Inflammatory macrophage (primary cell): ENCODE results near the gene BCOR.
A peak's percentile ranks its signal among the peaks of the same experiment; 100 is the strongest.

ENCODE experiments used
- DNase-seq, 2 donors: peaks; one replicate each; pipeline ENCODE4 v3.0.0-alpha.2; 2020 to 2022

Gene BCOR

DNA sequence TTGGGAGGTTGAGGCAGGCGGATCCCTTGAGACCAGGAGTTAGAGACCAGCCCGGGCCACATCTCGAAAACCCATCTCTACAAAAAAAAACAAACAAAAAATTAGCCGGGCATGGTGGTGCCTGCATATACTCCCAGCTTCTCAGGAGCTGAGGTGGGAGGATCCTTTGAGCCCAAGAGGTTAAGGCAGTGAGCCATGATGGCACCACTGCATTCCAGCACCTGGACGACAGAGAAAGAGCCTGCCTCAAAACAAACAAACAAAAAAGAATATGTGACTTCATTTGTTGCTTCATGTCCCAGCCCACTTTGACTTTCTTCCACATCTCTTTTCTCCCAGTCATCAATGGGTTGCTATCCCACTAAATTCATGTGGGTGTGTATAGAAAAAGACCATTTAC, 79.7 kb downstream of the BCOR start:
- no peak for DNase-seq

DNA sequence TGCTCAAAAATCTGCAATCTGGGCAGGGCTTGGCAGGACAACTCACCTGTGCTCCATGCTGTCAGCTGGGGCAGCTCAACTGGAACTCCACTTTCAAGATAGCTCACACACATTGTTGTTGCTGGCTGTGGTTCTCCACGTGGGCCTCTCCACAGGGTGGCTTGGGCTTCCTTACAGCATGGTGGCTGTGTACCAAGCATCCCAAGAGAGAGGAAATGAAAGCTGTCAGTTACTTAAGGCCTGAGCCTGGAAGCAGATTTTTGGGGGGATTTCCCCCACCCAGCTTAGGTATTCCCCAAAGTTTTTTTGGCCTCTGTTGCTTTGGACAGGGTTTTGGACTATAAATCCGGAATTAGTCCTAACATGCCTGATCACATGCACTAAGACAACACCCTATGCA, 81.0 kb downstream of the BCOR start:
- DNase-seq: no peak

DNA sequence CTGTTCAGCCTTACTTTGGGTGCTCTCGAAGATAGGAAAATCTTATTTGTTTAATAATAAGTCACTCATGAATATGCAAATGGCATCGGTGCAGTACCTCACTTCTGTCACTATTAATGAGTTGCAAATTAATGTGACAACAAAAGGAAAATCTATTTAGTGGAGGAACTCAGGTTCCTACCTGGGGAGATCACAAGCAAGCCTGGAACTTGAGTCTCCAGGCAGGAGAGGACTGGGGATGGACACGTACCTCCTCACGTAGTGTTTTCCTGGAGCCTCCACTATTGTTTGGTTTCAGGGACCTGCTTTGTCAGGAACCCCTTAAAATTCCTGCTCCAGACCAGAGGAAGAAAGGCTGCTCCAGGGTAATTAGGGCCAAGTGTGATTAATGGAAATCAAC, 82.1 kb downstream of the BCOR start:
- no peak for DNase-seq

DNA sequence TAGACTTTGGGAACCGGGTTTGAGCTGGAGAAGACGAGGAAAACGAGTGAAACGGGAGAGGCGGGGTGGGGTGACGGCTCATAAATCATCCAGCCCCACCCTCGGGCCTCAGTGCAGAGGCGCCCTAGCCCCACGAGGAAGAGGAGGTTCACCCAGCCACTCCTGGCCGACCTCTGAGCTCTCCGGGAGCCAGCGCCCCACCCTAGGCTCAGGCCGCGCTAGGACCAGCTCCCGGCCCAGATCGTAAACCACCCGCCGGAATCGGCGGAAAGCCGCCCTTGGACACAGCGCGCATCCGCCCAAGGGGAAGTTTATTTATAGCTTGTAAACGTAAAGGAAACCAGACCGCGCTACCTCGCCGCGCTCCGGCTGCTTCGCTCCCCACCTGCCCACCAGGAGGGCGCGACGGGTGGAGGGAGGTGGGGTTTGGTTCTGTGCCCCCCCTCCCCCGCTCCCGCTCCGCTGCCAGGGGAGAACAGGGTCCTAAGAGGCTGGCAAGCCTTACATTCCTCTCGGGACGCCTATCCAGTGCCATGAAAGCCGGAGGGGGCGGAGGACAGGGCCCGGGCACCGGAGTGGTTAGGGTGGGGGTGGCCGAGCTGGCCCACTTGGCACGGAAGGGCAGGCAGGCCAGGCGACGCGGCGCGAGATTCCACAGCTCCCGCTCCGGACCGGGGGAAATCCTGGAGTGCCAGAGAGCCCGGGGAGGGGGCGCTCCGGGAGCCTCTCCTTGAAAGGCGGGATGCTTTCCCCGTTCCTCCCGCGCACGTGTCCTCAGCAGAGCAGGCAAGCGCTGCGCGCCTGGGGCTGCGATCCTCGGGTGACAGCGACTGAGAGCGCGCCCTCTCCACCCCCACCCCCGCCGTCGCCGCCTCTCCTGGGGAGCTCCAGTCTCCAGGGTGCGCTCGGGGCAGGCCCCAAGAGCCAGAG, 84.2 kb downstream of the BCOR start:
- peak; percentile 32 to 34 for DNase-seq

DNA sequence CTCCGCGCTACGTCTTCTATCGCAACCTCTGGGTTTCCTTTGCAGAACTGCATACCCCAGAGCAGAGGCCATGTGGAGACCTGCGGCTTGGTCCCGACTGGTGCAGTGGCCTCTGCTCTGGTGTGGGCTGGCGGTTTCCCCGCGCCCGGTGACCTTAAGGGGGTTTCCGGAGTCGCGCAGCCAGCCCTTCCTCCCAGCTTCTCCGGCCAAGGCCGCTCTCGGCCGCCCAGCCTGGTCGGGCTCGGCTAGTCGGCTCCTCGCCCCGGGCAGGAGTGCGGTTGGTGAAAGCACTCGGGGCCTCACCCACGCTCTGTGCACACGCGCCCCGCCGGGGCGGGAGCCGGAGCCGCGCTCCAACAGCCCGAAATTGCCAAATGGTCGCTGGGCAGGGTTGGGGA, 84.9 kb downstream of the BCOR start:
- DNase-seq: peak; percentile 34 to 67

DNA sequence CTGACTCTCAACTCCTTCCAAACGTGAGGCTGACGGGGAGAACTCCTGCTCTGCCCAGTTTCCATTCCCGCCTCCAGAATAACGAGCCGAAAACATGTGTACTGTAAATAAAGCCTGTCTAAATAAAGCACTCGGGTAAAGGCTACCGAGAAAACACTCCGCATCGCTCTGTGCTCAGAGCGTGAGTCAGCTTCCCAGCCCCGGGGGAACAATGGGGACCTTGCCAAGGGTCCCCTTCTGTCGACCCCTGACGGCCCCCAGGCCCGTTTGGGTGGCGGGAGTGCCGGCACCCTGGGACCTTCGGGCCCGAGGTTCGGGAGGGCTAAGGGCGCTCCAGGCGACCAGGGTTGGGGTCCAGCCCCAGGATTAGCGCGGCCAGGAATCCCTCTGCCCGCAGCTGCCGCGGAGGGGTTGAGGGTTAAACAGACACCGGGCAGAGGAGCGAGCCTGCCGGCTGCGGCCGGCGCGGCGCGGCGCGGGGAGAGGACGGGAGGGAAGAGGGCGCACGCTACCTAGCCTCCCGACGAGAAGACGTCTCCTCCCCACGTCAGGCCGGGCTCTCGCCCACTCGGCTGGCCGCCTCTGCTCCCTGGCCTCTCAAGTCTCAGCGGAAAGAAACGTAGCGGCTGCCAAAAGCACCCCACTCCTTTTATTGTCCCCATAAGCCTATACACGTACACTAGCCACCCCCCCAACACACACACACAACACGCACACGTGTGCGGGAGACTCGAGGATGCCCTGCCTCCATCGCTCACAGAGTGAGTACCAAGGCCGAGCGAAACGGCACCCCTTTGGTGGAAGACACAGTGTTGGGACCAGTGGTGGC, 85.5 kb downstream of the BCOR start:
- DNase-seq: peak in 1 of 2 donors; percentile 26

DNA sequence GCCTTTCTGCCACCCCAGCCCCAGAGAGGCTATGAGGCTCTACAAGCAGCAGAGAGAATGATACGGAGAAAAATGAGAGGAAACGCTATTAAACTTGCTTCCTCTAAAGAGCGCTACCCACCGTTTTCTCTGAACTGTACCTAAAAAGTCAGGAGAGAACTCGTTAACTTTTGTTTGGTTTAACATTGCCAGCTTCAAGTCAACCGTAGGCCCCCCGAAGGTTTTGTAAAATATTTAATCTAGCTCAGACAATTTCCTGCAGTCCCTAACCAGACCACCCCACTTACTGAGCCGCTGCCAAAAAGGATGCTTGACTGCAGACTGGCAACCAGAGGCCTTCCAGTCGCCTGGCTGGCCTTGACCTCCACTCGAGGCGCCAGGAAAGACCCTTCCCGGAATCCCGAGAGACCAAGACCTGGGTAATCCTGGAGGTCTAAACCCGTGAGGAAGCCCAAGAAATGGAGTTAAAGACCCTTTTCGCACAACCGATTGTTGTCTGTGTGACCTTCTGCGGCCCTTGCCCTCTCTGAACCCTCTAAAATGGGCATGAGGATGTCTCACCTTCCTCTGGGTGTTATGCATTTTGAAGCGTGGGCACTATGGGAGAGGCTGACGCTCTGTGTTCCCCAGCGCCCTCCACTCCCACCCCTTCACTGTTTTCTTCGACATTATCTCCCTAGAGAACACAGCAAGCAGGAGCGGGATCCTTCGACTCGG, 86.3 kb downstream of the BCOR start:
- DNase-seq: no peak

DNA sequence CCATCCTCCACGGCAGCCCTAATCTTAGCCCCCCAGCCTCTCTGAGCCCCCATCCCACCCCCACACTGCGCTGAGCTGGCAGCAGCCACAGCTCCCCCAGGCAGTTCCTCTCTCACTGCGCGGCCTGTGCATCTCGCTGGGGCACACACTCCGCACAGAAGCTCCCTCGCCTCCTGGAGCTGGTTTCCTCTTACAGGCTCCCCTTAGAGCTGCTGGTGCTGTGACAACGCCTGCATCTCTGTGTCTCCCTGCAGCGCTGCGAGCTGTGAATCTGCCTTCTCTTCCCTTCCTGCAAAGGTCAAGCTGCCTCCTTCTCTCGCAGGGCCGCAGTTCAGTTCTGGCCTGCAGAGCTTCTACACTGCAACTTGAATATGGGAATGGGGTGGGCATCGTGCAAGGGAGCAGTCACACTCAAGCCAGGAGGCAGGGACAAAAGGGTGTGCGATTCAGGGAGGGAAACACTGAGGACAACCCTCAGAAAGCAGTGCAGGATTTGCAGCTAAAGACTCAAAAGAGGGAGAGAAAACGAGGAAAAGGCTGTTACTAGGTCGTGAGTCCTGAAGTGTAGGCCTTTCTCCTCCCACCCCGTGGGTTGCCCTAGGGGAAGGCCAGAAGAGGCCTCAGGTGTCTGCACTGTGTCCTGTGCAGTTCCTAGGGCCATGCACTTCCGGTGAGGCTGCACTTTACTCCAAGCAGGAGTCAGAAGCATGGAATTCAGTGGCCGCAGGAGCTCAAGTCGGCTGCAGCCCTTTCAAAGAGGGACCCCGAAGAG, 87.0 kb downstream of the BCOR start:
- peak; percentile 34 to 55 for DNase-seq

DNA sequence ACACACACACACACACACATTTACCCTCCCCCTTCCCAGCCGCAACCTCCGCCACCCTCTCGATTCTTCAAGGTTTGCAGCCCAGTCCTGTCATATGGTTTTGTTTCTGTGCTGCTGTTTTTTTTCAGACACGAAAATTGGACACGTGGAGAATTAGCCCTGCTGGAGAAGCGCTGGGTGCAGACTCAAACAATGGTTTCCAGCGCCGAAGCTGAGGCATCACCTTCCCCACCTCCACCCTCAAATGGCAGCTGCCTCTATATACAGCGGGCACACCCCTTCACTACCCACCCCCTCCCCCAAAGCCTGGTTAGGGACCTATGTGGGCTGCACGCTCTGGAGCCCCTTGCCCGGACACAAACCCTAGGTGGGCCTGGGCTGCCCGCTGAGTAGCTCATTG, 87.9 kb downstream of the BCOR start:
- DNase-seq: no peak

DNA sequence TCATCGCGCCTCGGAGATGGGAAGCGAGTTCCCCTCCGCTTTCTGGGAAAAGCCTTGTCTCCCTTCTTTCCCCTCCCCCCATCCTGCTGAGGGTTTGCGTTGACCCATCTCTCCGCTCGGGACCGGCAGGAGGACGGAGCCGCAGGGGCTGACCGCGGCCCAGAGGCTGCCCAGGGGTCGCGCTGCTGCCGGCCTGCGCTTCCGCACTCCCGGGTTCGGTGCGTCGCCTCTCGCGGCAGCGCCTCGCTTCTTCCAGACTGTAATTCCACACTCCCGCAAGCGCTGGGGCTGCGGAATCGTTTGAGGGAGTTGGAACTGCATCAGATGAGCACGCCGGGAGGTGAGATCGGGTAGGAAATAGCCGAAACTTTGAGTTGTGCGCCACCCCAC, 88.3 kb downstream of the BCOR start:
- DNase-seq: no peak

DNA sequence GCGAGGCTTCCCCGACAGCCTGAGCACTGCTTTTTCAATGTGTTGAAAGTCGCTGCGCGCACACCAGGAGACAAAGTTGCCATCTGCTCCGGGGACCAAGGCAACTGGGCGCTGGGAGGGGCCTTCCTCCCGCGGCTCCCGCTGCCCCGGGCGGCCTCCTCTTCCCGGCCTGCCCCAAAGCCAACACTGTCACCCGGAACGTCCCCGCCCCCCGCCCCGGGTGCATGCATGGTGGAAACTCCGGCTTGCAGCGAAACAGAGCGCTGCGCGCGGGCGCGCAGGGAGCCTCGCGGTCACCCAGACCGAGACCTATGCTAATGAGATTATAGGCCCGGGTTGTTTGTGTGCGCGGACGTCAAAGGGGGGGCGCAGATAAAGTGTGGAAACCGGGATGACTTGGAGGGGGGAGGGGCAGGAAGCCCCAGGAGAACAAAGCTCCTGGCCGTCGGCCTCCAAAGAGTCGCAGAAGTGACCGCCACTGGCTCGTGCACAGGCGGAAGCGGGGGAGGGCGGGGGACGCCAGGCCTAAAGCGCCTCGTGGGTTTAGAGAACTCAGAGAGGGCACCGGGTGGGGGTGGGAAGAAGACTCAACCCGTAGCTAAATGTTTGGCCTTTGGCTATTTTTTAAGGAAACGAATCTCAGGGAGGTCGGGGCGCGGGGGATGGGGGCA, 88.8 kb downstream of the BCOR start:
- peak; percentile 40 to 65 for DNase-seq

DNA sequence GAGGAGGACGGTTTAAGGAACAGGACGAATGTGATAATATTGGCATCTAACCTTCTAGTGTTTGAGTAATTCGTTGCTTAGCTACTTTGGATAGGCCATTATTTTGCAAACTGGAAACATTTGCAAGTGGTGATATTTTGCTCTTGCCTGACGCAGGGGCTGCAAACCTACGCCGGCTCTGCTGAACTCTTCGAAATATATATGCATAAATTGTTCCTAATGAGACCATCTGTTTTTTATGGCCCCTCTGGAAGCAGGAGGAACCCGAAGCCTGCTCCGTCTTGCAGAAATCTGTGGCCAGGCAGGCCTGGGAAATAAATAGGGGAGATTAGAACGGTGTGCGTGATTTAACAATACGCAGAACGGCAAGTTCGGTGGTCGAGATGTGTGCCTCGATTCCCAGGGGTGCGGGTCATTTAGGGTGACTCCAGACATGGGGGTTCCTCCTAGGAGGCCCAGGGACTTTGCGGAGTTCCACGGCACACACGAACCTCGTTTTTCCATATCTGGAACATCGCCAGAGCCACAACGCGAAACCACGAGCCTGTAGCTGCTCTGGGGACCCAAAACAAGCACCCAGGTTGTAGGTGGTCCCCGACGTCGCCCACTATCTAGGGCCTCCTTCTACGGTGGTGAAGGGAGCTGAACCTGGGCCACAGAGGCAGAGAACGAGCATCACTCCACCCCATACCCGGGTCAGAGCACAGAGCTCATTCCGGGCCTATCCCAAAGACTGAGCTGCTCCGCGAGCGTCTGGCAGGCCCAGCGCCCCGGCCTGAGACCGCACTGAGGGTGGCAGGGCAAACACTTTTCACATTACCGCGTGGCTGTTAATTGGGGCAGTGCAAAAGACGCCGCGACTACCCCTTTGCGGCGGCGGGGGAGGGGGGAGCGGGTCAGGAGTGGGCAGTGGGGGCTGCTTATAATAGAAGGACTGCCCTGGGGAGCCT, 89.7 kb downstream of the BCOR start:
- no peak for DNase-seq

DNA sequence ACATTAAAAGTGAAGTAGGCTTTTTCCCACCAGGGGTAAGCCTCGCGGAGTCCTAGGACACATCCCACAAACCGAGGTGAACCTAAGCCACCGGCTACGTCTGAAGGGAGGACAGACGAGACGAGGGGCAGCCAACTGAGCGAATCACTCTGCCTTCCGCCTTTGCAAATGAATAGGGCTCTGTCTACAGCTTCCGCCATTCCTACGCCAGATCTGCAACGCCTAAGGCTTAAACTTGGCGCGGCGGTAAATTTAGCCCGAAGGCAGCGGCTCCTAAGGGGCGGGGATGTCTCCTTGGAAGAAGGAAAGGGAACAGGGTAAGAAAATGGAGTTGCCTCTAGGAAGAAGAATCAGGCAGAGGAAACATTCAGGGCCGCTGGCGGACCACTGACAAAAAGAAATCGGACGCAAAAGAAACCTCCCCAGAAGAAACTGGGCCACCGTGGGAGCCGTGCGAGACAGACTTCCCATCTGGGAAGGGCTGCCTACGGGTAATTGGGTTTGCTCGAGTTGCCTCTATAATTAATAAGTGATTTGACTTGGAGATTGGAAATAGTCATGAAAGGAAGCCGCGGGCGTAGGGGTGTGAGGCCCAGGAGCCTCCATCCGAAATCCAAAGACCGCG, 90.5 kb downstream of the BCOR start:
- no peak for DNase-seq

DNA sequence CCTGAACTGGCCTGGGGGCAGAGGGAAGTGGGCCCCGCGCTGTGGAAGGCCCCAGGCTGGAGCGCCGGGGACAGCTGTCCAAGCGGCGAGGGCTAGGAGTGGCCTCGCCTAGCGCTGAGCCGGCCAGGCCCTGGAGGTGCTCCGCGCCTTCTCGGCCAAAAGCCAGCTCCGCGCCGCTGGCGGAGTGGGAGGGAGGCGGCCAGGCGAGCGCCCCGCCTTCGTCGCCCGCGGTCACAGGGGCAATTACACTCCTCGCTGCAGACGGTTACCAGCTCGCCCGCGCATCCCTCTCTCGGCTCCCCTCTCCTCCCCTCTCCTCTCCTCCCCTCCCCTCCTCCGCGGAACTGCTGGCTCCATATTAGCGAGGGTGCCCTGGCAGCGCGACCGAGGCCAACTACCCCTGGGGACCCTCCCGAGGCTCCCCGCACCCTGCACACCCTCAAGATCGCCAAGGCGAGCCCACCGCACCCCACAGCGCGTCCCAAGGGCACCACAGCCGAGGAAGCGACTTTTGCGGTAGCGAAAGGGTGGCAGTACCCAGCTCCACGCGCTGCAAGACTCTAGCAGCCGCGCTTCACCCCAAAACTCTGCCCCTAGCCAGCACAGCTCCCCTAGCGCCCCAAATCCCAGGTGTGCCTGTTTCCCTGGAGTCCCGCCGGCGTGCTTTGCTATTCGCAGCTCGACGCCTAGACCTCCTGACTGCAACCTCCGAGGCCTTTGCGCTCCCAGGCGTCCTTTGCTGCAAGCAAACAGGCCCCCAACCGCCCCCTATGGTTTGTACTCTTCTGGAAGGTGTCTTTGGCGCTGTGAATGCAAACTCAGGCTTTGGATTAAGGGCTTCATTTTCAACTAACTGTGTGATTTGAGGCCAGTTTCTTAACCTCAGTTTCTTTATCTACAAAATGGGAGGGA, 91.4 kb downstream of the BCOR start:
- DNase-seq: peak in 1 of 2 donors; percentile 25

DNA sequence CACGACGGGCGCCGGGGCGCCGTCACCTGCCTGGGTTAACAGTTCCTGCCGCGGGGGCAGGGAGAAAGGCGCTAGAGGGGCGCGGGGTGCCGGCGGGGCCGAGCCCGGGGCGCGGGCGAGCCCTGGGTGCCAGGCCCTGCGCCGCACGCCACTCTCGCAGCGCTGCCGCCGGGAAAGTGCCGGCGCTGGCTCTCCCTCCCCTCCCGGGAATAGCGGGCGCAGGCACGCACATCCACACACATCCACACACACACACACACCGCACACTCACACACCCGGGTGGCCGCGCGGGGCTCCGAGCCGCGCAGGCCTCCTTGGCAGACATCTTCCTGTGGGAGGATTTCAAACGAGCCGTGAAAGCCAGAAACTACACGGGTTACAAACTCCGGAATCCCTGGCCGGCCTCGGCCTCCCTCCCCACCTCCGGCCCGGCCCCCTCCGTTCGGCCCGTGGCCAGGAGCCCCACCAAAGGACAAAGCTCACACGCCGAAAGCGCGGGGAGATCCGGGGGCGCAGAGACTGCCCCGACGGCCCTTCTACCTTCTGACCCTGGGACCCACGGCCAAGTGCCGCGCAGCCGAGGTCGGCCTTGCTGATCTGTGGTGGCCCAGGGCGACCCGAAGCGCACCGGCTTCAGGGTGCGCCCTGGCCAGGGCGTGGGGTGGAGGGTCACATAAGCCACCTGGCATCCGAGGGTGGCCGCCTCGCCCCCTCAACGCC, 92.3 kb downstream of the BCOR start:
- no peak for DNase-seq

DNA sequence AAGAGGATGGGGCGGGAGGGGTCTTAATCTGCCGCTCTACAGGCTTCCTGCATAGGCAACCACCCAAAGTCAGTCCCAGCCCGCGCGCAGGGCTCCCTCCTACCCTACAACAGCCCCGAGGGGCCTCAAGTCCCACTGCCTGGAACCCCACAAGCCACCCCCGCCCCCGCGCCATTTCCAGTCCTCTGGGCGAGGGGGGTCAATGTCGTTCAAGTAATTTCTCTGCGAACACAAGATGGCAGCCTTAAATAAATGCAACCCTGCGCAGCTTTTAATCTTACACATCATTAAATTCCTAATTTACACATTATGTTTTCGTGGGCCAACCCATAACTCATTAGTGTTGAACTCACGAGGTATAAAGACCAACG, 92.9 kb downstream of the BCOR start:
- DNase-seq: no peak

DNA sequence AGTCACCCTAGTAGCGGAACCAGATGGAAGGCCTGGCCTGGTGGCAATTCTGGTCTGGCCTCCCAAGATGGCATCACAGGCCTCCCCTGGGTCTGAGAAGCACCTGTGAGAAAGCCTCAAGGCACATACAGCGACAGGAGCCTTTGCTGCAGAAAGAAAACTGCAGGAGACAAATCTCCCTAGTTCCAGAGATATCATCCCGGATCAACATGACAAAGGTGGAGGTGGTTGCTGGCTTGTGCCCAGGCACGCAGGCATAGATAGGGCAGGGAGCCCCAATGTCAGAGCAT, 93.6 kb downstream of the BCOR start:
- no peak for DNase-seq

DNA sequence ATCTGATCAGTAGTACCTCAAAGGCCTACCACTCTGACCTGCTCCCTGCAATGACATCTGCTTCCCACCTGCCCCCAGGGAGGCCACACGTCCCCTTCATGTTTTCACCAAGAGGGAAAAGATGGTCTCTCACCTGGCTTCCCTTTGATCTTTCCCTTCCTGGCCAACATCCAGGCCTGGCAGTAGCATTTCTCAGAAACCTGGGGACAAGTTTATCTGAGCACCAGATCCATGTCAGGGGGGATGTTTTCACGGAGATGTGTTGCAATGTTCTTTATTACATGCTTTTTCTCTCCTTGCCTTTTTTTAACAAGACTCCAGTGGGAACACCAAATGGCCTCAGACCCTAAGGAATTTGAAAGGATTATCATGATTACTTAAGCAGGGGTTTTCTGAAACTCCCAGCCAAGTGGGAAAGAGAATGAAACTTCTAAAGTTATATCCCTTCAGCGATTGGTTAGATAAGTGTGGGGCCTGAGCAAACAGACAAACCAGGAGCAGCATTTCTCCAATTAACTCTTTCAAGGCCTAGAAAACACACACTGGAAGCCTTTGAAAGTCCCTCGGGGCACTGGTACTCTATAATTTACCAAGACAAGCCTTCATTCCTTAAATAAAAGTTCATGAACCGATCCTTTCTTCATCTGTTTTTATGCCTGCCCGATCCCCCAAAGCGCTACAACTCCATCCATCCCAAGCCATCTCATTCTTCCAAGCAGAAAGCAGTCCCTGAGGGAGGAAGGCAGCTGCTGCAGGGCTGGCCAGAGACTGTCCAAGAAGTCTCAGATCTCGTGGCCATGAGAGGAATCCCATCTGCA, 94.1 kb downstream of the BCOR start:
- DNase-seq: no peak
